ENCODE data around the gene MROH2A. TPM values are rescaled to one million over a fixed set of nuclear protein-coding genes. Genes with fewer than 3 reads are reported as not detected.
"Not testable (repeated sequence)": the region's sequence is repeated elsewhere in the genome, so short reads cannot be mapped to it uniquely, and the experiment has no call there.

MROH2A gene, protein sequence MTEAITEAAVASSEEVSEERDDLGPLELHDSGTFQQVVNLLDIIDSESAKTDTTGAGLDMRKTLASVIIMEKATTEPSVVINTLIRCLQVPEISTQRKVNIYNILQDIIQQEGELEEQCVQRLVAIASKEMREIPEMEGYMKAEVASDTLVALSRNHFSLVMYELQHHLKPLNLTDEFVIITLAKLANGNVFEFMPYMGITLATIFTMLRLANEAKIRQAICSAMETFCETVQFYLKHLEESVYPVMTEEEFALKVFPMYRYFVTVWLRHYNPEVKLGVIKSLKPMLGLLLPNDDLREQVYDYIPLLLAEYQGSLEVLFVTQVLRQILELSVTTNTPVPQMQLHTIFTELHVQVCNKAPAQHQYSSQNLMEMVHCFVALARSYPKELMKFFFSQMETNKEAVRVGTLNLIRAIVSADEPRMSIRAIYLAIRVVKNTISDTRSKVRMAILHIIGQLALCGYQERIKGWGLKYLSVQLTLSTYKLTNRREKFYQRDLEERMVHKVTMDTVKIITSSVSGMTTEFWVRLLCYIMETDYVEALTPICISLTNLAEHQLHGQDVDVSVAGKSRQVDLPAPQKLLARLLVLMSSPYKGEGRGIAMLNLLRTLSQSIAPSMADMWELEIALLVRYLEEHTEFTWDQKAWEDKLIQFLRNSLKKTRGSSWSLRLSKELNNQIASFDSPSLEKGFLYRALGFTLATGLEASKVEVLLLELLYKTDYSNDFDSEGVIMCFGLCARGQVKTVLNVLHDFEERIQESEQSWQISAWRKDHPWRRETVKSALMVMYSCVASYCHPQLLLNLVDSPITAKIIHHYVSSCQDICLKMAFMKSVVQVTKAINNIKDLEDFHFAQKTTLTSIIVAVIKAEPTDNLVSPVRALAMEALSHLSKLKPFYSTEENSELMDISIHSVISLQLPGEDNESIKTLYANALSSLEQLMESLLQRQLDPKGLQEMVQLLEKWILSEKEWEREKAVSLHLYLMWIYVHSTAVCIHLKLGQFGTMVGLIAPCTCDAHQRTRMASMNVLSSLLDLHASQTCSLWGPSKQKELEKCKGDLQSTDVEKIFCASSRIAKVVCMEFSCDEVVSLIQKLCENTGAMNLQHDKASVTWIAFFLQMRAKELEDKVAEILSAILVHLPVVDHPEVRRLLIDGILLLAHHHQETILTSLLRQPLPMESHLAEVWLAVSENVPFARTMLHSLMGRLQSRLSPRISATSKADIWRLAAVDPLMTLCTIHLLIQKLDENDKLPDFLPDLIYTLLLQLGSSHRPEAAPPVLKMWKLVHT (N-terminal part only)
- not detected for total RNA-seq

DNA sequence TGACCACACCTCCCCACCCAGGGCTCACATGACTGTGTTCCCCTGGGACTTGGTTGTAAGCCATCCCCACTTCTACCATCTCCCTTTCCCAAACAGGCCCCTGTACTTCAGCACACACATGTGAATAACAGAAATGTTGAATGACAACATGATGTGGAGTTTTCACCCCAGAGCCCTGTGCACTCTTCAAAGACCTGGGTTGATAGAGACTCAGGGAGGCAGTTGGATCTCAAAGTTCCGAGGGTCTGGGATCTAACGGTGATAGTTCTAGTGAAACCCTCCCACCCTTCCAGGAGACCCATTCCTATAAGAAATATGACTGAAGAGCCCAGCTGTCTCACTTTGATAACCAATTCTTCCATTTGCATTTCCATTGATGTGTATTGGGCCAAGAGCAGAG lies at the start of gene MROH2A:
Gene MROH2A, plus strand, starts transcription at position 301 of the 400 bp plus-strand sequence. CDS start 1,029 bp downstream, outside the sequence.
- DNase-seq (no peak), ATAC-seq (ENCODE audit: low FRiP score in 2 of 2) (no peak)
- H3K27me3 ChIP-seq, result no peaks in the 10 kb centered on the region
- H3K36me3 ChIP-seq, result no peaks in the 10 kb centered on the region
- TF ChIP-seq POLR2A (IDR thresholded peaks at IDR 0.05) (no peak), EP300 (IDR thresholded peaks at IDR 0.05) (no peak), POLR2AphosphoS5 (IDR thresholded peaks at IDR 0.05) (no peak)
- TF ChIP-seq, protein P1, sequence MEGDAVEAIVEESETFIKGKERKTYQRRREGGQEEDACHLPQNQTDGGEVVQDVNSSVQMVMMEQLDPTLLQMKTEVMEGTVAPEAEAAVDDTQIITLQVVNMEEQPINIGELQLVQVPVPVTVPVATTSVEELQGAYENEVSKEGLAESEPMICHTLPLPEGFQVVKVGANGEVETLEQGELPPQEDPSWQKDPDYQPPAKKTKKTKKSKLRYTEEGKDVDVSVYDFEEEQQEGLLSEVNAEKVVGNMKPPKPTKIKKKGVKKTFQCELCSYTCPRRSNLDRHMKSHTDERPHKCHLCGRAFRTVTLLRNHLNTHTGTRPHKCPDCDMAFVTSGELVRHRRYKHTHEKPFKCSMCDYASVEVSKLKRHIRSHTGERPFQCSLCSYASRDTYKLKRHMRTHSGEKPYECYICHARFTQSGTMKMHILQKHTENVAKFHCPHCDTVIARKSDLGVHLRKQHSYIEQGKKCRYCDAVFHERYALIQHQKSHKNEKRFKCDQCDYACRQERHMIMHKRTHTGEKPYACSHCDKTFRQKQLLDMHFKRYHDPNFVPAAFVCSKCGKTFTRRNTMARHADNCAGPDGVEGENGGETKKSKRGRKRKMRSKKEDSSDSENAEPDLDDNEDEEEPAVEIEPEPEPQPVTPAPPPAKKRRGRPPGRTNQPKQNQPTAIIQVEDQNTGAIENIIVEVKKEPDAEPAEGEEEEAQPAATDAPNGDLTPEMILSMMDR (IDR thresholded peaks at IDR 0.05), result no peak
- 93 to 100% methylated on average over 2 of the region's 2 CpGs for WGBS, 2 donors
- no peak within 1 kb of the TSS for H3K27ac ChIP-seq
- H3K4me3 ChIP-seq, result no peak within 1 kb of the TSS
- no peaks in the 10 kb centered on the region for H3K4me1 ChIP-seq
- no peaks in the 10 kb centered on the region for H3K9me3 ChIP-seq

DNA sequence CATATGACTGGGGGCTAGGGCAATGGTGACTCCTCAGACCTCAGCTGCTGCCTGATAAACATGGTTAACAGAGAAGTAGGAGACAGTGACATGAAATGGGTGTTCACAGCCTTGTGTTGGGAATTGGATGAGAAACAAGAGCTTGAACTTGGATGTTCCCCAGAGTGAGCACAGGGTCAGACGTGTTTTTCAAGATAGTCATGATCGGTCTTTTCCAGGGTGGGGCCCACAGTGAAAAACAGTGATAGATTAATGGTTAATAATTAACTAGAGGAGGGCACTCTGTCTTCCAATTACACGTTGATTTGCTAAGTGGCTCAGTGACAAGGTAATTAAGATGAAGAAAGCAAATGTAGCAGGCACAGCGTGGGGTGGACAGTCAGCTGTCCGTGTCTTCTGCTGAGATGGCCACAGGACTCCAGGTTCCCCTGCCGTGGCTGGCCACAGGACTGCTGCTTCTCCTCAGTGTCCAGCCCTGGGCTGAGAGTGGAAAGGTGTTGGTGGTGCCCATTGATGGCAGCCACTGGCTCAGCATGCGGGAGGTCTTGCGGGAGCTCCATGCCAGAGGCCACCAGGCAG lies 49.3 kb upstream of the MROH2A start, which contains the start of gene UGT1A3:
Gene UGT1A3, plus strand, starts transcription at position 320 of the 579 bp plus-strand sequence. Its CDS starts 85 bp downstream, at position 405.
- Histone ChIP-seq H3K4me3 (no peak within 1 kb of the TSS), H3K27me3 (no peaks in the 10 kb centered on the region), H3K36me3 (no peaks in the 10 kb centered on the region), H3K9me3 (no peaks in the 10 kb centered on the region), H3K27ac (no peak within 1 kb of the TSS), H3K4me1 (no peaks in the 10 kb centered on the region)
- TF ChIP-seq POLR2AphosphoS5 (IDR thresholded peaks at IDR 0.05) (no peak), POLR2A (IDR thresholded peaks at IDR 0.05) (no peak), EP300 (IDR thresholded peaks at IDR 0.05) (no peak)
- TF ChIP-seq, protein P1 (IDR thresholded peaks at IDR 0.05), result no peak
- ATAC-seq (ENCODE audit: low FRiP score in 2 of 2) (no peak), DNase-seq (no peak)
- WGBS, 2 donors, result 65 to 84% methylated on average over 5 to 8 of the region's 8 CpGs

DNA sequence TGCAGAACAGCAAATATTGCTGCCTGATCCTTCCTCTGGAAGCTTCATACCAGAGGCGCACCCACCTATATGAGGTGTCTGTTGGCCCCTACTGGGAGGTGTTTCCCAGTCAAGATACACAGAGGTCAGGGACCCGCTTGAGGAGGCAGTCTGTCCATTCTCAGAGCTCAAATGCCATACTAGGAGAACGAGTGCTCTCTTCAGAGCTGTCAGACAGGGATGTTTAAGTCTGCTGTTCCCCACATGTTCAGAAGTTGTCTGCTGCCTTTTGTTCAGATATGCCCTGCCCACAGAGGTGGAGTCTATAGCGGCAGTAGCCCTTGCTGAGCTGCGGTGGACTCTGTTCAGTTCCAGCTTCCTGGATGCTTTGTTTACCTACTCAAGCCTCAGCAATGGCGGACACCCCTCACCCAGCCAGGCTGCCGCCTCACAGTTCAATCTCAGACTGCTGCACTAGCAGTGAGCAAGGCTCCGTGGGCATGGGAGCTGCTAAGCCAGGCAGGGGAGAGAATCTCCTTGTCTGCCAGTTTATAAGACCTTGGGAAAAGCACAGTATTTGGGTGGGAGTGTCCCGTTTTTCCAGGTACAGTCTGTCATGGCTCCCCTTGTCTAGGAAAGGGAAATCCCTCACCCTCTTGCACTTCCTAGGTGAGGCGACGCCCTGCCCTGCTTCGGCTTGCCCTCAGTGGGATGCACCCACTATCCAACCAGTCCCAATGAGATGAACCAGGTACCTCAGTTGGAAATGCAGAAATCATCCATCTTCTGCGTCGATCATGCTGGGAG lies 41.1 kb upstream of the MROH2A start:
- H3K36me3 ChIP-seq; ATAC-seq (ENCODE audit: low FRiP score in 2 of 2); H3K27ac ChIP-seq; H3K27me3 ChIP-seq; H3K4me3 ChIP-seq; DNase-seq; H3K9me3 ChIP-seq; H3K4me1 ChIP-seq: not testable (repeated sequence)
- WGBS, 2 donors, result 81 to 87% methylated on average over 11 to 14 of the region's 14 CpGs

DNA sequence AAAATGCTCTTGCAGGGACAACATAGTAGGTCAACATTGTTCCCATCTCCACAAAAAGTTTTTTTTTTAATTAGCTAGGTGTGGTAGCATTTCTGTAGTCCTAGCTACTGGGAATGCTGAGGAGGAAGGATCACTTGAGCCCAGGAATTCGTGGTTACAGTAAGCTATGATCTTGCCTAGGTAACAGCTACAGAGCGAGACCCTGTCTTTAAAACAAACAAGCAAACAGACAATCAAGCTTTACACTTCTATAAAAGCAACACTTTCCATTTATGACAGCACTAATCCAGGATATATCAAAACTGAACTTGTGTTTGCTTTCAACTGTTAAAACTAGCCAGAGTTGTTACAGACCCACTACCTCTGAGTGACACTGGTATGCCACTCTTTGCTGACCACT lies 37.3 kb upstream of the MROH2A start:
- 65 to 71% methylated on average over 2 of the region's 2 CpGs for WGBS, 2 donors
- Histone ChIP-seq H3K27ac (no peak overlapping the region), H3K4me3 (no peak overlapping the region), H3K36me3 (no peaks in the 10 kb centered on the region), H3K9me3 (no peaks in the 10 kb centered on the region), H3K4me1 (no peaks in the 10 kb centered on the region), H3K27me3 (no peaks in the 10 kb centered on the region)
- DNase-seq (no peak), ATAC-seq (ENCODE audit: low FRiP score in 2 of 2) (no peak)
- TF ChIP-seq, protein P1 (IDR thresholded peaks at IDR 0.05), result no peak
- no peak for TF ChIP-seq POLR2AphosphoS5 (IDR thresholded peaks at IDR 0.05)
- TF ChIP-seq EP300 (IDR thresholded peaks at IDR 0.05), result no peak
- no peak for TF ChIP-seq POLR2A (IDR thresholded peaks at IDR 0.05)
